GM18505 (cell line): ENCODE measurements around the gene ECI1.

Experiments
- ATAC-seq: cut with Tn5 transposase; IDR thresholded peaks from one replicate; pipeline ENCODE4 v1.9.1; 2021; ENCODE audit not compliant: unreplicated experiment
- POLR2A ChIP-seq: IDR thresholded peaks from 4 replicates; pipeline ENCODE4 v1.6.1; 2011; ENCODE audit warnings: borderline replicate concordance; ENCODE audit not compliant: insufficient read depth, insufficient read length; ENCODE audit errors: extremely low read depth

The ECI1 gene

DNA sequence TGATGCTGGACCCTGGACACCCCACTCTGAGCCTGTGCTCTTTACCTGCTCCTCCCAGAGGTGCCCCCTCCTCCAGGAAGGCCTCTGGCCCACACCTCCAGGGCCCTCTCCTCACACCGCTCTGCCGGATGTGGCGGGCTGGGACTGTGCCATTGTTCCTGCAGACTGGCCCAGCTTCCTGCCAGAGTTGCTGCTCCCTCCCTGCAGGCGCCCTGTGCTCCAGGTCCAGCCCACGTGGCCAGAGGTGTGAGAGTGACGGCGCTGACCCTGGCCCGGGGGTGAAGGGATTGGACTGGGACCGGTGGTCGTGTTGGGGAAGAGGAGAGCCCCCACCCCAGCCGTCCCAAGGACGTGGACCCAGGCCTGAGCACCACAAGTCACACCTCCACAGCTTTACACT lies 22.3 kb downstream of the ECI1 start:
- no peak for TF ChIP-seq POLR2A
- ATAC-seq: no peak

DNA sequence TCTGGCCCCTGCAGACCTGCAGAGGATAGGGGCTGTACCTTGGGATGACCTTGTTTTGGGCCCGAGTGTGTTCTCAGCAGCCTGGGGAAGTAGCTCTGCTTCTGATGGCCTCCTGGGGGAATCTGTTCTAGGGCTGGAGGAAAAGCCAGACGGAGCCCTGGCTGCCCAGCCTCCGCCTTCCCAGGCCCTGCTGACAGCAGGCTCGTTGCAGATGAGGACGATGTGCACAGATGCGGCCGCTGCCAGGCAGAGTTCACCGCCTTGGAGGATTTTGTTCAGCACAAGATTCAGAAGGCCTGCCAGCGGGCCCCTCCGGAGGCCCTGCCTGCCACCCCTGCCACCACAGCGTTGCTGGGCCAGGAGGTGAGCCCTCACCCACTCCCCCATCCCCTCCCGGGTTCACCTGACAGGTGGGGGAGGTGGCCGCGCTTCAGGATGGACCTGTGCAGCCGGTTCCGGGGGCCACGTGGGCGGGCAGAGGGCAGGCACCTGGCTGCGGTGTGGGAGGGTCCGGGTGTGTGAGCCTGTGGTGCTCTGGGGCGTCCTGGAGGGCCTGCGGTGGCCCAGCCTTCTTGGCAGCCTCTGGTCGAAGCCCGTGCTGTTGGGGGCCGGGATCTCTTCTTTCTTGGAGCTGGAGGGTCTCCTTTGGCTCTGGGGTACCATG lies 23.1 kb downstream of the ECI1 start:
- ATAC-seq: no peak
- TF ChIP-seq POLR2A: no peak

DNA sequence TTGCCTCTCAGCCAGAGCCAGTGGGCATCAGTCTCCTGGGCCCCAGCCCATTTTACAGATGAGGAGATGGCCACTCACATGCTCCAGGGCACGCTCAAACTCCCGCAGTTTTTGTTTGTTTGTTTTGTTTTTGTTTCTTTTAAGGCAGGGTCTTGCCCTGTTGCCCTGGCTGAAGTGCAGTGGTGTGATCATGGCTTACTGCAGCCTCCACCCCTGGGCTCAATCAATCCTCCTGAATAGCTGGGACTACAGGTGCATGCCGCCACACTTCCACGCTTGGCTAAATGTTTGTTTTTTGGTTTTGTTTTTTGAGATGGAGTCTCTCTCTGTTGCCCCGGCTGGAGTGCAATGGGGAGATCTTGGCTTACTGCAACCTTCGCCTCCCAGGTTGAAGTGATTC lies 24.5 kb downstream of the ECI1 start:
- ATAC-seq: no peak
- TF ChIP-seq POLR2A: no peak

DNA sequence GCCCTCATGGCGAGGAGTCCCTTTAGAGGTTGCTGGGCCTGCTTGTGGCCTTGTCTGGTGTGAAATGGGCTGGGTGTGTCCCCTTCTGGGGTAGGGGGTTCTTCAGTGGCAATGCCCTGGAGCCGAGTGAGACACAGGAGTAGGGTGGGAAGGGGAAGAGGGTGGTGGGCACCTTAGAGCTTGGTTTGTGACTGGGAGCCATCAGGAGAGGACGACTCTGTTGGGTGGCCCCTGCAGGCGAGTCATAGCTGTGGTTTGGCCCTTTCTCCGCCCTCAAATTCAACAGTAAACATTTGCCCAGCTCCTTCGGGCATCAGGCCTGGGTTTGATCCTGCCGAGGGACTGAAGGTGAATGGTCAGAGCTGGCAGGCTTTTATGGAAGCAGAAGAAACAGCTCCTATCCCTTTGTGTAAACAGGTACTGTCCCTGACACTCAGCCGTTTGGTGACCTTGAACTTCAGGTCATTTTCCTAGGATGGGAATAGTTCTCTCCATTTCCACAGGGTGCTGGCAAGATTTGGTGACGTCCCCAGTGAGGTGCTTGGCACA lies 25.1 kb downstream of the ECI1 start:
- TF ChIP-seq POLR2A: no peak
- ATAC-seq: no peak

DNA sequence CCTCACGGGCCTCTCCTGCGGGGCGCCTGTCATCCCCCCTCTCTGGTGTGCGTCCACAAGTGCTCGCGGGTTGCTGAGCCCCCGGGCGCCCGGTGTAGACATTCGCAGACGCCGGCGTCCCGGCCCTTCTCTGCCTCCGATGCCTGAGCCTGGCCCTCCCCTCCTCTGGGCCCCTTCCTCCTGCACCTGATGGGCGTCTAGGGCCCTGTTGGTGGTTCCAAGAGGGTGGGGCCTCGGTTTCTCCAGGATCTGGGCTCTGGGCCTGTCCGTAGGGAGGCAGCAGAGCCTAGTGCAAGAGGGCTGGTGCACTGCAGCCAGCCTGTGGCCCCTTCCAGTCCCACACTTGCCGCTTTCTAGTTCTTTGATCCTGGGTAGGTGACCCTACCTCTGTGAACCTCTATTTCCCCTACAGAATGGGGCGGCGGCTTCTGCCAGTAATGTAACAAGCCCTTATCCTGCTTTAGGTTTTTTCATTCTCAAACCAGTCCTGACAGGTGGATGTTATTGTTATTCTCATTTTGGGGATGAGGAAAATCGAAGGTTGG lies 27.4 kb downstream of the ECI1 start:
- TF ChIP-seq POLR2A: no peak
- ATAC-seq: peak; percentile 23

DNA sequence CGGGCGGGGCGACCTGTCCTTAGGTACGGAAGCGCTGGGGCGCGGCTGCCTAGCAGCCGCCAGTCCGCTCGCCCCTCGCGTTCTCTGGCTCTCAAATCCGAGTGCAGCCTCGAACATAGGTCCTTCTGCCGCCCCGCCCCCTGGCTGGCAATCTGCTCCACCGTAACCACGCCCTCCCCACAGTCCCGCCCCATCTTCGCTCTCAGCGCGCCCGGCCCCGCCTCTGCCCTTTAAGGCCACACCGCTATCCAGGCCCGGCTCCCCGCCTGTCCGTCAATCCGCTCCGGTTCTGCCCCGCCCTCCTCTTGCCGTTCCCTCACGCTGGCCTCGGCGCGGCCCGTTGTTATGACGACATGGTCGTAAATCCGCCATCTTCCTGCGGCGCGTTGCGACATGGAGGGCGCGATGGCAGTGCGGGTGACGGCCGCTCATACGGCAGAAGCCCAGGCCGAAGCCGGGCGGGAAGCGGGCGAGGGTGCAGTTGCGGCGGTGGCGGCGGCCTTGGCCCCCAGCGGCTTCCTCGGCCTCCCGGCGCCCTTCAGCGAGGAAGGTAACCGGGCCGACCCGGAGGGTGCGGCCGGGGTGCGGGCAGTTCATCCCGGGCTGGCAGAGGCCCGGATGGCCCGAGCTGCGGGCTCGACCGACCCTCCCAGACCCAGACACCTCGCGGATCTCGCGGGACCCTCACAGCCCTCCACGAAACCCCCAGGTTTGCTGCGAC lies 28.0 kb downstream of the ECI1 start, which contains the start of gene E4F1:
Gene E4F1 (plus strand): TSS at position 371 of the 721 bp plus-strand sequence. CDS start 23 bp downstream, at position 394.
- TF ChIP-seq POLR2A: peak; percentile 97
- ATAC-seq: peak; percentile 92

DNA sequence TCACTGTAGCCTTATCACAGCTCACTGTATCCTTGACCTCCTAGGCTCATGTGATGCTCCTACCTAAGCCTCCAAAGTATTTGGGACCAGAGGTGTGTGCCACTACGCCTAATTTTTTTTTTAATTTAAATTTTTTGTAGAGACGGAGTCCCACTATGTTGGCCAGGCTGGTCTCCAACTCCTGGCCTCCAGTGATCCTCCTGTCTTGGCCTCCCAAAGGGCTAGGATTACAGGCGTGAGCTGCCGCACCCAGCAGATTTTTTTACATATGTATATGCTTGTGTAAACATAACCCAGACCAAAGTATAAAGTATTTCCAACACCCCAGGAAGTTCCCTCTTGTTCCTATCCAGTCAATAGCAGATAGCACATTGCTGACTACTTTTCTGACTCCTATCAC lies 35.1 kb downstream of the ECI1 start:
- ATAC-seq: no peak

DNA sequence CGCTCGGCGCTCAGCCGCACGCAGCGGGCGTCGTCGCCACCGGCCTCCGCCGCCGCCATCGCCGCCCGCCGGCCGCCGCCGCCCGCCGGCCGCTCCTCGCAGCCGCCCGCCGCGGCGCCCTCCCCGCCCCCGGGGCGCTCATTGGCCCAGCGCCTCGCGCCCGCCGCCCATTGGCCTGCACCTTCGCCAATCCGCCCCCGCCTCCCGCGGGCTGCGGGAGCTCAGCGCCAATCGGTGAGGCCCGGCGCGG lies 36.7 kb downstream of the ECI1 start, which contains the start of gene PGP:
Gene PGP (minus strand): TSS at position 122 of the 250 bp plus-strand sequence. CDS start 63 bp downstream, at position 59.
- TF ChIP-seq POLR2A: peak; percentile 37
- ATAC-seq: peak; percentile 85

More for the DNA sequence above, 35.1 kb downstream of the ECI1 start:
- TF ChIP-seq POLR2A: no peak

DNA sequence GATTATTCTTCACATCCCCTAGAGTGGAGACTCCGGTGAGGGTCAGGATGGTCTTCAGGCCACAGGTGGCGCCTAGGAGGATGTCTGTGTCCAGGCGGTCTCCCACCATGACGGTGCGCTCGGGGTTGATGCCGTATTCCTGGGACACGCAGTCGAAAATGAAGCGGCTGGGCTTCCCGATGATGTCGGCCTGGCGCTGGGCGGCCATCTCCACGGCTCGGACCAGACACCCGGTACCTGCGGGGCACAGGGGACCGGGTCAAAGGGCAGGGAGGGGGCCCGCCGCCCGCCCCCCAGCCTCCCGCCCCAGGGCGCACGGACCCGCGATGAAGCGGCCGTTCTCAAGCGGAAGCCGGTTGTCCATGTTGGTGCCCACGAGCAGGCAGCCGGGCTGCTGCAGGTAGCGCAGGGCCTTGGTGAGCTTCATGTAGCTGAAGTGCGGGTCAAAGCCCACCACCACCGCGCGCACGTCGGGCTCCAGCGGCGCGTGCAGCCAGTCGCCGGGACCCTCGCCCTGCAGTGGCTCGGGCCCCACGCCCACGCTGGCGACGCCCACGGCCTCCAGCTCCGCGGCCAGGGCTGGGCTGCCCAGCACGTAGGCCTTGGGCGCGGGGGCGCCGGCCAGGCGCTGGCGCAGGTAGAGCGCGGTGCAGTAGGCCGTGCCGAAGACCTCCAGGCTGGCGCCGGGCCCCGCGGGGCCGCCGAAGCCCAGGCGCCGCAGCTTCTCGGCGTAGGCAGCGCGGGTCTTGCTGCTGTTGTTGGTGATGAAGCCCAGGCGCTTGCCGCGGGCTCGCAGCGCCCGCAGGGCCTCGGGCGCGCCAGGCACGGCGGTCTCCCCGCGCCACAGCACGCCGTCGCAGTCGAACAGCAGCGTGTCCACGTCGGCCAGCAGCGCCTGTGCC lies 37.3 kb downstream of the ECI1 start:
- TF ChIP-seq POLR2A: no peak
- peak; percentile 13 for ATAC-seq

DNA sequence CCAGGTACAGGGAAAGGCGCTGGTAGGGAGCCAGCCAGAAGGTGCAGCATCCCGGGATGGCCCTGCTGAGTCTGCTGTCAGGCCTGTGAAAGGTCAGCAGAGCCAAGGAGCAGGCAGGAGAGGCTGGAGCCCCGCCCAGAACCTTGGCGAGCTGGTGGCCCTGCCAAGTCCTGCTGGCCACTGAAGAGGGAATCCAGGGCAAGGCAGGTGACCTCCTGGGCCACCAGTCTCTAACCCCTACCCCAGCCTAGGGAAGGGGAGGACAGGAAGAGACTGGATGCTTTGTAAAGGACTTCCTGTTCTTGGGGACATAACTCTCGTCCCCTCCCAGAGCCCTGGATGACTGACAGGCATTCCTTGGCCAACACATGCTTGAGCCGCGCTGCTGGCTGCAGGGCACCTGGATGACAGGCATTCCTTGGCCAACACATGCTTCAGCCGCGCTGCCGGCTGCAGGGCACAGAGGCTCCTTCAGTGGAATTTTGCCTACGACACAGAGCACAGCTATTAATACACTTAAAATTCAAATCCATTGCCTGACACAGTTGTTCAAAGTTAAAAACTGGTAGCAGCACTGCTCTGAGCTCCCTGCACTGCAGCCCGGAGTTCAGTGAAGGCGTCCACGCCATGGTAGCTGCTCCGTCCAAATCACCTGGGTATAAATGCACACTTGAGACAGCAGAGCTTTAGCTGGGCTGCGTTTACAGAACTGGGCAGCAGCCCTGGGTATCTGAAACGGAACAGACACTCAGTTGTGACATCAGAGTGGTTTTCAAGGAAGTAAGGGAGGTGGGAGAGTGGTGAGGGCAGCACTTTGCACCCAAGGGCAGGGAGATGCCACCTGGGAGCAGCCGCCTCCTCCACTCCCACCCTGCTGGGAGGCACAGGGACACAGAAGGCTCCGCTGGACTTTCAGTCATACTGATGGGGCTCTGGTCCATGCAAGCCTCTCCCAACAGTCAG lies 38.7 kb downstream of the ECI1 start:
- no peak for TF ChIP-seq POLR2A
- no peak for ATAC-seq

DNA sequence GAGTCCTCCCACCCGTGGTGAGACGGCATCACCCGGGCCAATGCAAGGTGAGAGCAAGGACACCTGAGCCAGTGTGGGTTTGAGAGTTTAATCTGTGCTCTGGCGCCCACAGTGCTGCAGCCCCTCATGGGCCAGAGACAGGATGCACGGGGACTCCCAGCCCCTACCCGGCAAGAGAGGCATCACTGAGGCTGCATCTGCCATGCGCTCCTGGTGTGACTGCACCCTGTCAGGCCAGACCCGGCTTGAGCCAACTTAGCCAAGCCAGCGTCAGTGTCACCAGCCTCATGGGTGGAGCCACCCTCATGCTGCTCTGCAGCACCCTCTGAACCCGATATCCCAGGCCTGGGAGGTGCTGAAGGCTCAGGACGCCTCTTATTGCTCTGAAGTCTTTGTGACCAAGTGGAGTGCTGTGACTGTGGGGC lies 39.5 kb downstream of the ECI1 start:
- TF ChIP-seq POLR2A: no peak

More for the DNA sequence above, 39.5 kb downstream of the ECI1 start:
- ATAC-seq: no peak
